Chondrocyte (in vitro differentiated cells): ENCODE data around the gene DYRK1B. TPM values are rescaled to one million over a fixed set of nuclear protein-coding genes. Genes with fewer than 3 reads are reported as not detected.
"Not testable (repeated sequence)": the region's sequence is repeated elsewhere in the genome, so short reads cannot be mapped to it uniquely, and the experiment has no call there.

ENCODE experiments used
- DNase-seq: peaks from one replicate; pipeline ENCODE4 v3.0.0; 2021; ENCODE audit warnings: mixed read lengths, low spot score
- H3K27ac Mint-ChIP-seq: one replicate; pipeline ENCODE4 v1.8.0; 2021; ENCODE audit warnings: mild to moderate bottlenecking, moderate library complexity, mixed read lengths; ENCODE audit not compliant: unreplicated experiment
- H3K27me3 Mint-ChIP-seq: 2 replicates; pipeline ENCODE4 v1.8.0; 2021; ENCODE audit warnings: low read depth, mixed read lengths
- H3K36me3 Mint-ChIP-seq: 2 replicates; pipeline ENCODE4 v1.8.0; 2021; ENCODE audit warnings: low read depth, mixed read lengths
- H3K4me1 Mint-ChIP-seq: 2 replicates; pipeline ENCODE4 v1.8.0; 2021; ENCODE audit warnings: low read depth, mild to moderate bottlenecking, mixed read lengths
- H3K4me3 Mint-ChIP-seq: one replicate; pipeline ENCODE4 v1.8.0; 2021; ENCODE audit warnings: mild to moderate bottlenecking, moderate library complexity, mixed read lengths; ENCODE audit not compliant: unreplicated experiment
- H3K9me3 Mint-ChIP-seq: 2 replicates; pipeline ENCODE4 v1.8.0; 2021; ENCODE audit warnings: low read depth, mixed read lengths
- CTCF ChIP-seq: fragments of 200-600 bp; sonication (generic); IDR thresholded peaks from 2 replicates; pipeline ENCODE4 v1.5.0; 2021; ENCODE audit warnings: antibody characterized with exemption, mild to moderate bottlenecking, moderate library complexity
- total RNA-seq: library from RNA; stranded (reverse); gene quantifications from 3 replicates; pipeline ENCODE4 v1.2.1, GENCODE V29; 2021

The DYRK1B gene
- total RNA-seq, 1 donor from 2014 or later: 20.0 TPM

DNA sequence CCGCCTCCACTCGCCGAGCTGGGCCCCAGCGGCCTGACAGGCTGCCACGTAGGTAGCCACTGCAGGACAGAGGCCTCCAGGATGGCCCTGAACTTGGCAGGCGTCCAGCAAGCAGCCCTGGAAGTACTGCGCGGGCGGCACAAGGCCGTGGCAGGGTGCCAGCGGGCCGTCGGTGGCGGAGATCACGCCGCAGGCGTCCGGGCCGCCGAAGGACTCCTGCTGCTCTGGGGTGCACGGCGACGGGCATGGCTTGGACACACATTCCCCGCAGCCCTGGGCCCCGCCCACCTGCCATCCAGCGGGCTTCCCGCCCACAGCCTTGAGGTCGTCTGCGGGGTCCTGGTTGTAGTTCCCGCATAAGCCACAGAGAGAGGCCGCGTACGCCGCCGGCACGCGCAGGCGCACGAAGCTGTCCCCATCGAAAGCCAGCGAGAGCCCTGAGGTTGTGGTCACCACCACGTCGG, 41.5 kb upstream of the DYRK1B start:
- H3K4me1 Mint-ChIP-seq, H3K9me3 Mint-ChIP-seq, H3K27me3 Mint-ChIP-seq, H3K36me3 Mint-ChIP-seq, H3K27ac Mint-ChIP-seq, H3K4me3 Mint-ChIP-seq: not testable (repeated sequence)
- DNase-seq: peak; percentile 88

GRCh38 chr19:39874404-39874803, 40.4 kb upstream of the DYRK1B start:
- Mint-ChIP-seq H3K27me3 (peaks cover 6% of the 10 kb centered on the region), H3K4me3 (no peak overlapping the region), H3K4me1 (no peaks in the 10 kb centered on the region), H3K27ac (no peak overlapping the region), H3K9me3 (no peaks in the 10 kb centered on the region), H3K36me3 (no peaks in the 10 kb centered on the region)
- TF ChIP-seq CTCF: no peak
- DNase-seq: no peak

GRCh38 chr19:39873385-39873784, 39.4 kb upstream of the DYRK1B start:
- H3K36me3 Mint-ChIP-seq: no peaks in the 10 kb centered on the region

DNA sequence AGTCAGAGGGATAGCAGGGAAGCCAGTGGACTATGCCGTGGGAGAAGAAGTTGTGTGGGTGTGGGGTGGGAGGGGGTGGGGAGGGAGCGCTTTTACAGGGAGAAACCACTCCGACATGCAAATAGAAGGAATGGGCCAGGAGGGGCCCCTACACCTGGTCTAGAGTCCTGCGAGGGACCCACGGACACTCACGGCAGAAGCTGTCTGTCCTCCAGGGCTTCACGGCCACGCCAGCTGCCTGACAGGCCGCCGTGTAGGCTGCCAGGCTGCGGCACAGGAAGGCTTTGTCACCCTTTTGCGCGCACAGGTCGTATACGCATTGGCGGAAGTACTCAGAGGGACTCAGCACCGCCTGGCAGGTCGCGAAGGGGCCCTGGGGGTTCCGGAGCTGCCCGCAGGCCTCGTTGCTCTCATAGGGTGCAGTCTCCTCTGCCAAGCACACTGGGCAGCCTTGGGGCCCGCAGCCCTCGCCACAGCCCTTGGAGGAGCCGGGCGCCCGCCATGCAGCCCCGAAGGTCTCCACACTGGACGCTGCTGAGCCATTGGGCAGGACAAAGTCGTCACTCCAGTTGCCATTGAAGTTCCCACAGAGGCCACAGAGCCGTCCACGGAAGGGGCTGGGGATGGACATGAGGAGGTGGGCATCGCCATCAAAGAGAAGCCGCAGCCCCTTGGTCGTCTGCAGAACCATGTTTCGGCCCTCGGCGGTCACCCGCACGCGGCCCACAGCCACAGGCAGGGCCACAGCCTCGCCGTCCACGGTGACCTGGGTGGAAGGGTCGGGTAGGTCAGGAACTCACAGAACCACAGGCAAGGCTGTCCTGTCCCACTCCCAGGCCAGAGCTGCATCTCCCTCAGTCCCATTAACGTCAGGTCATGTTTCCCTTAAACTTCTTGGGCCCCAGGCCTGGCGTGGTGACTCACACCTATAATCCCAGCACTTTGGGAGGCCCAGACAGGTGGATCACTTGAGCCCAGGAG, 38.2 kb upstream of the DYRK1B start:
- H3K9me3 Mint-ChIP-seq: no peaks in the 10 kb centered on the region
- H3K4me1 Mint-ChIP-seq: no peaks in the 10 kb centered on the region
- H3K27ac Mint-ChIP-seq: no peak overlapping the region
- peaks cover under 1% of the 10 kb centered on the region for H3K27me3 Mint-ChIP-seq
- TF ChIP-seq CTCF: no peak
- DNase-seq: peak; percentile 82
- no peaks in the 10 kb centered on the region for H3K36me3 Mint-ChIP-seq
- no peak overlapping the region for H3K4me3 Mint-ChIP-seq

More at GRCh38 chr19:39873385-39873784, 39.4 kb upstream of the DYRK1B start:
- Mint-ChIP-seq H3K4me1 (no peaks in the 10 kb centered on the region), H3K4me3 (no peak overlapping the region), H3K9me3 (no peaks in the 10 kb centered on the region), H3K27ac (no peak overlapping the region), H3K27me3 (peaks cover 4% of the 10 kb centered on the region)
- no peak for TF ChIP-seq CTCF
- DNase-seq: peak; percentile 73

- Mint-ChIP-seq H3K9me3 (no peaks in the 10 kb centered on the region), H3K27ac (no peak overlapping the region), H3K27me3 (no peaks in the 10 kb centered on the region), H3K4me1 (no peaks in the 10 kb centered on the region), H3K36me3 (no peaks in the 10 kb centered on the region), H3K4me3 (no peak overlapping the region)
- TF ChIP-seq CTCF: no peak
- DNase-seq: peak; percentile 32
Measured at GRCh38 chr19:39871362-39871761, 37.4 kb upstream of the DYRK1B start.
